Natural killer cell (primary cell): ENCODE data around the gene HBEGF. TPM values are rescaled to one million over a fixed set of nuclear protein-coding genes. Genes with fewer than 3 reads are reported as not detected.

Experiments used
- ATAC-seq, 3 donors: fragments of 150-1000 bp in 2 of 3; fragments of 200-7000 bp in 1 of 3; cut with Tn5 transposase; 1 replicate in 1 of 3; 2 replicates in 2 of 3; pipeline ENCODE4 v1.10.0; 2021; ENCODE audit warnings: mild to moderate bottlenecking in 2 of 3, moderate library complexity in 2 of 3
- DNase-seq, 2 donors: peaks; one replicate each; pipeline versions ENCODE4 v3.0.0 to v3.0.0-alpha.2; 2013 to 2021; ENCODE audit warnings: mixed read lengths in 1 of 2
- H3K27ac ChIP-seq: one replicate; pipeline ENCODE4 v1.5.1; 2013; ENCODE audit warnings: mild to moderate bottlenecking, low read length
- H3K27me3 ChIP-seq: one replicate; pipeline ENCODE4 v1.6.1; 2013; ENCODE audit warnings: low read length; ENCODE audit not compliant: control insufficient read depth, insufficient read depth
- H3K36me3 ChIP-seq: one replicate; pipeline ENCODE4 v1.6.1; 2013; ENCODE audit warnings: low read length; ENCODE audit not compliant: control insufficient read depth, insufficient read depth
- H3K4me1 ChIP-seq: one replicate; pipeline ENCODE4 v1.6.1; 2013; ENCODE audit warnings: low read length; ENCODE audit not compliant: control insufficient read depth, insufficient read depth
- H3K4me3 ChIP-seq: one replicate; pipeline ENCODE4 v1.5.1; 2013; ENCODE audit warnings: low read length
- H3K9me3 ChIP-seq: one replicate; pipeline ENCODE4 v1.6.1; 2013; ENCODE audit warnings: low read length; ENCODE audit not compliant: control insufficient read depth, insufficient read depth
- H3K27ac Mint-ChIP-seq, 2 donors: one replicate each; pipeline ENCODE4 v1.8.0; 2022; ENCODE audit warnings: mild to moderate bottlenecking in 2 of 2, mixed read lengths in 2 of 2, moderate library complexity in 1 of 2
- H3K27me3 Mint-ChIP-seq, 2 donors: one replicate each; pipeline ENCODE4 v1.8.0; 2022; ENCODE audit warnings: low read depth in 2 of 2, mixed read lengths in 2 of 2
- H3K36me3 Mint-ChIP-seq: one replicate; pipeline ENCODE4 v1.8.0; 2022; ENCODE audit warnings: mixed read lengths
- H3K4me1 Mint-ChIP-seq, 2 donors: one replicate each; pipeline ENCODE4 v1.8.0; 2022; ENCODE audit warnings: mixed read lengths in 2 of 2
- H3K4me3 Mint-ChIP-seq: one replicate; pipeline ENCODE4 v1.8.0; 2022; ENCODE audit warnings: mild to moderate bottlenecking, moderate library complexity, mixed read lengths
- H3K9me3 Mint-ChIP-seq, 2 donors: one replicate each; pipeline ENCODE4 v1.8.0; 2022; ENCODE audit warnings: mixed read lengths in 2 of 2
- WGBS: methylation state at CpG from one replicate; pipeline ENCODE4 v1.1.7; 2013; ENCODE audit warnings: missing lambda C conversion rate; ENCODE audit not compliant: insufficient coverage; 5-methylcytosine and 5-hydroxymethylcytosine counted together
- intact Hi-C: fragments of 100-400 bp; cut with micrococcal nuclease; formaldehyde crosslinking; loops from one replicate; pipeline ENCODE4 v1.14.2; 2022
- total RNA-seq, 4 donors: library from RNA; stranded (reverse); fragments of 120-200 nt in 1 of 4; gene quantifications; one replicate each; pipeline versions ENCODE4 v1.2.3 to v1.2.4, GENCODE V29; 2013 to 2022
- TF ChIP-seq, protein P1 (sequence below): fragments of 200-600 bp; IDR thresholded peaks from one replicate; pipeline ENCODE4 v1.8.0; 2022; ENCODE audit warnings: antibody characterized with exemption

The HBEGF gene
- total RNA-seq, 3 donors from 2014 or later (not counting 1 experiment from before 2014, with no cell fraction given) = 5.1 to 9.9 (median 7.8) TPM

DNA sequence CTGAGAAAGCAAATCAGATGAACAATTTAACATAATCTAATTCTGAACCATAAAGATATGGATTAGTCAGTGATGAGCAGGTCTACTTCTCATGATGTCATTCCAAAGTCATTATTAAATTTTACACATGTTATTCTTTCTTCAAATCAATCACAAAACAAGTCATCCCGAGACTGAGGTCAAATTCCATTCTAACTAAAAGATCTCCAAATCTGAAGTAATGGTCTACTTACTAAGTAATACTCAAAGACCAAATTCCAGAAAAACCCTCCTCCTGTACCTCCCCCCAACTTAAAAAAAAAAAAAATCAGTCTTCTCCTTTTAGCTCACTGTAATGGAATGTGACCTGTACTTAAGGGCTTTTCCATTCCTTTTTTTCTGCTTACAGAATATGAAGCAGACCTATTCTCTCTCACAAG, 48.2 kb downstream of the HBEGF start:
- Mint-ChIP-seq H3K27ac (no peak overlapping the region), H3K9me3 (no peaks in the 10 kb centered on the region), H3K4me3 (no peak overlapping the region), H3K4me1 (peaks cover 15 to 33% of the 10 kb centered on the region in 2 donors), H3K36me3 (no peaks in the 10 kb centered on the region), H3K27me3 (no peaks in the 10 kb centered on the region)
- ATAC-seq = no peak
- H3K9me3 ChIP-seq = no peaks in the 10 kb centered on the region
- no peak overlapping the region for H3K27ac ChIP-seq
- H3K36me3 ChIP-seq = peaks cover 17% of the 10 kb centered on the region
- H3K27me3 ChIP-seq = no peaks in the 10 kb centered on the region
- WGBS = 58% methylated on average over 1 of the region's 1 CpG
- TF ChIP-seq, protein P1, sequence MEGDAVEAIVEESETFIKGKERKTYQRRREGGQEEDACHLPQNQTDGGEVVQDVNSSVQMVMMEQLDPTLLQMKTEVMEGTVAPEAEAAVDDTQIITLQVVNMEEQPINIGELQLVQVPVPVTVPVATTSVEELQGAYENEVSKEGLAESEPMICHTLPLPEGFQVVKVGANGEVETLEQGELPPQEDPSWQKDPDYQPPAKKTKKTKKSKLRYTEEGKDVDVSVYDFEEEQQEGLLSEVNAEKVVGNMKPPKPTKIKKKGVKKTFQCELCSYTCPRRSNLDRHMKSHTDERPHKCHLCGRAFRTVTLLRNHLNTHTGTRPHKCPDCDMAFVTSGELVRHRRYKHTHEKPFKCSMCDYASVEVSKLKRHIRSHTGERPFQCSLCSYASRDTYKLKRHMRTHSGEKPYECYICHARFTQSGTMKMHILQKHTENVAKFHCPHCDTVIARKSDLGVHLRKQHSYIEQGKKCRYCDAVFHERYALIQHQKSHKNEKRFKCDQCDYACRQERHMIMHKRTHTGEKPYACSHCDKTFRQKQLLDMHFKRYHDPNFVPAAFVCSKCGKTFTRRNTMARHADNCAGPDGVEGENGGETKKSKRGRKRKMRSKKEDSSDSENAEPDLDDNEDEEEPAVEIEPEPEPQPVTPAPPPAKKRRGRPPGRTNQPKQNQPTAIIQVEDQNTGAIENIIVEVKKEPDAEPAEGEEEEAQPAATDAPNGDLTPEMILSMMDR = no peak
- peaks cover 6% of the 10 kb centered on the region for H3K4me1 ChIP-seq
- no peak overlapping the region for H3K4me3 ChIP-seq
- intact Hi-C loops = no loop called here
- no peak for DNase-seq

GRCh38 chr5:140297283-140297682, 49.1 kb downstream of the HBEGF start:
- no peaks in the 10 kb centered on the region for H3K27me3 ChIP-seq
- no peak overlapping the region for H3K27ac ChIP-seq
- intact Hi-C loops = no loop called here
- no peaks in the 10 kb centered on the region for H3K9me3 ChIP-seq
- TF ChIP-seq, protein P1 = no peak
- H3K9me3 Mint-ChIP-seq = no peaks in the 10 kb centered on the region
- DNase-seq = no peak
- ATAC-seq = no peak
- H3K36me3 Mint-ChIP-seq = no peaks in the 10 kb centered on the region
- peaks cover 17% of the 10 kb centered on the region for H3K36me3 ChIP-seq
- H3K27me3 Mint-ChIP-seq = no peaks in the 10 kb centered on the region
- no peak overlapping the region for H3K4me3 Mint-ChIP-seq
- 96% methylated on average over 5 of the region's 5 CpGs for WGBS
- no peak overlapping the region for H3K27ac Mint-ChIP-seq
- H3K4me1 ChIP-seq = no peaks in the 10 kb centered on the region
- H3K4me3 ChIP-seq = no peak overlapping the region
- H3K4me1 Mint-ChIP-seq = peaks cover 5 to 24% of the 10 kb centered on the region in 2 donors

- no peak for ATAC-seq
- H3K4me3 Mint-ChIP-seq = no peak overlapping the region
- TF ChIP-seq, protein P1 = no peak
- Histone ChIP-seq H3K36me3 (peaks cover 17% of the 10 kb centered on the region), H3K9me3 (no peaks in the 10 kb centered on the region), H3K27me3 (no peaks in the 10 kb centered on the region), H3K27ac (no peak overlapping the region), H3K4me3 (no peak overlapping the region), H3K4me1 (no peaks in the 10 kb centered on the region)
- H3K9me3 Mint-ChIP-seq = no peaks in the 10 kb centered on the region
- H3K27ac Mint-ChIP-seq = no peak overlapping the region
- intact Hi-C loops = no loop called here
- no peak for DNase-seq
- peaks cover 8 to 20% of the 10 kb centered on the region in 2 donors for H3K4me1 Mint-ChIP-seq
- no peaks in the 10 kb centered on the region for H3K36me3 Mint-ChIP-seq
- no peaks in the 10 kb centered on the region for H3K27me3 Mint-ChIP-seq
- 100% methylated on average over 3 of the region's 3 CpGs for WGBS
Measured at GRCh38 chr5:140296289-140296688, 50.1 kb downstream of the HBEGF start.

DNA sequence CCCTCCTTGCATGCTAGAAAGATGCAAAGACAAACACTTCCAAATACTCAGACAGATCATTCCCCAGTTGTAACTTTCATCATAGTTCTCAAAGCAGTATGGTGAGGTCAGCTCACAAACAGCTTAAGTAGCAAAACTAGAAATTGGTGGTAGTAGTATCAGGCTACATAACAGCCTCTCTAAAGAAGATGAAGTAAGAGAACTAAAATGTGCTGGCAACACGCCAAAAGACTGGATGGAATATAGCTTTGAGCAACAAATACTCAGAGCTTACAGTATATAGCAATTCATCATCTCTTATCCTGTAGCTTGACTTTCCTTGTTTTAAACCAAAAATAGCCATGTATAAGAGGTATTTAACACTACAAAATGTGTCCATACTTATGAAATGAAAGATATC, 51.0 kb downstream of the HBEGF start:
- no peak for ATAC-seq
- H3K9me3 Mint-ChIP-seq = no peaks in the 10 kb centered on the region
- Histone ChIP-seq H3K4me1 (no peaks in the 10 kb centered on the region), H3K27ac (no peak overlapping the region), H3K9me3 (no peaks in the 10 kb centered on the region), H3K27me3 (no peaks in the 10 kb centered on the region), H3K4me3 (no peak overlapping the region), H3K36me3 (peaks cover 17% of the 10 kb centered on the region)
- peak in 1 of 2 donors; percentile 45 for DNase-seq
- H3K4me1 Mint-ChIP-seq = peaks cover 14 to 26% of the 10 kb centered on the region in 2 donors
- no peaks in the 10 kb centered on the region for H3K36me3 Mint-ChIP-seq
- intact Hi-C loops = no loop called here
- no CpG with 5 or more reads among the region's 1 CpG for WGBS
- no peak overlapping the region for H3K27ac Mint-ChIP-seq
- no peak overlapping the region for H3K4me3 Mint-ChIP-seq
- TF ChIP-seq, protein P1 = no peak
- no peaks in the 10 kb centered on the region for H3K27me3 Mint-ChIP-seq
